ENCODE measurements around the gene VPS36.
"Not testable (repeated sequence)": the region's sequence is repeated elsewhere in the genome, so short reads cannot be mapped to it uniquely, and the experiment has no call there.

Gene VPS36, protein sequence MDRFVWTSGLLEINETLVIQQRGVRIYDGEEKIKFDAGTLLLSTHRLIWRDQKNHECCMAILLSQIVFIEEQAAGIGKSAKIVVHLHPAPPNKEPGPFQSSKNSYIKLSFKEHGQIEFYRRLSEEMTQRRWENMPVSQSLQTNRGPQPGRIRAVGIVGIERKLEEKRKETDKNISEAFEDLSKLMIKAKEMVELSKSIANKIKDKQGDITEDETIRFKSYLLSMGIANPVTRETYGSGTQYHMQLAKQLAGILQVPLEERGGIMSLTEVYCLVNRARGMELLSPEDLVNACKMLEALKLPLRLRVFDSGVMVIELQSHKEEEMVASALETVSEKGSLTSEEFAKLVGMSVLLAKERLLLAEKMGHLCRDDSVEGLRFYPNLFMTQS

DNA sequence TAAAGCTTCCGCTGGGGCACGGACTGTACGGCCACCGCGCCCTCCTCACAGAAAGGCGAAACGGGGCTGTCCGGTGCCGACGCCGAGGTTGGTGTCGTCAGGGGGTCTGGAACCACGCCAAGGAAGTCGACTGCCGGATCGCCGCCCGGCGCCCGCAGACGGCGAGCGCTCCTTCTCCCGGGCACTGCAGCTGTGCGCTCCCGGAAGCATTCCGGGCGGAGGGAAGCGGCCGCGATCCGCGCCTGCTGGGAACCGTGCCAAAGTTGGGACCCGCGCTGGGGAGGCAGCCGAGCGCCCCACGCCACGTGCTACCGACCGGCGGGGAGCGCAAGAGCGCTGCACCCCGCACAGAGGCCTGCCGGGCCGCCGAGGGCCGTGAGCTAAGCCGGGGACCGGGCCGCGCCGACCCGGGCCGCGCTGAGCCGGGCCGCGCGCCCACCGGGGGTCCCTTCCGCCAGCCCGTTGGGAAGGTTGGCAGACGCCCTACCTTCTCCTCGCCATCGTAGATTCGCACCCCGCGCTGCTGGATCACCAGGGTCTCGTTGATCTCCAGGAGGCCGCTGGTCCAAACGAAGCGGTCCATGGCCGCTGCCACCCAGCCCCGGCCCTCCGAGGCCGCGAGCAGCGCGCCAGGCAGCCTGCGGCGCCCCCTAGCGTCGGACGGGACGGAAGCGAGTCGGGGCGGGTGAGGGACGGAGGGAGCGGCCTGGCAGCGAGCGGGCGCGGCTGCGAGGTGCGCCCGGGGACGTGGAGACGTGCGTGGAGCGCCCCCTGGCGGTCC is at the start of gene VPS36:
TSS of gene VPS36 (minus strand) at position 623 of the 781 bp plus-strand sequence. CDS start at position 583, 40 bp downstream.
- peak; percentile 94 for DNase-seq

DNA sequence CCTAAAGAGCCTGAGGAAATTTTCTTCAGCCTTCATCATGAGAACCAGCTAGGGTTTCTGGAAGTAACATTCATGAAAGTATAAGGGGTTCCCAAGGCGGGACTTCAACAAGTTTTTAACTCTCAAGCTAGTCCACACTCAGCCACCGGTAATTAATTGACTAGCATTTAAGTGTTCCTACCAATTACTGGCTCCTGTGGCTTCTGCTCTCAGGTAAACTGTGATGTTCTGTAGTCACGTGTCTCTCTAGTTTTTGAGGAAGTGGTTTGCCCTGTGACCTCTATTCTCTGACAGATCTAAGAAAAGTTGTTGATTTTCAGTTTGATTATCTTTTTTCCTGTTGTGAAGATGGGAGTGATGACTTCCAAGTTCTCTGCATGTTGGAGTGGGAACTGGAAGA is 47.5 kb upstream of the VPS36 start:
- DNase-seq, result not testable (repeated sequence)

DNA sequence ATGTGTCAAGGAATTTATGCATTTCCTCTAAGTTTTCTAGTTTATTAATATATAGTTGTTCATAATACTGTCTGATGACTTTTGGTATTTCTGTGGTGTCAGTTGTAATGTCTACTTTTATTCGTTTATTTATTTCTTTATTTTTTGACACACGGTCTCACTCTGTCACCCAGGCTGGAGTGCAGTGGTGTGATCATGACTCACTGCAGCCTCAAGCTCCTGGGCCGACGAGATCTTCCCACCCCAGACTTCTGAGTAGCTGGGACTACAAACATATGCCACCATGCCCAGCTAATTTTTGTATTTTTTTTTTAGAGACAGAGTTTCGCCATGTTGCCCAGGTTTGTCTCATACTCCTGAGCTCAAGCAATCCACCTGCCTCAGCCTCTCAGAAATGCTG is 43.8 kb upstream of the VPS36 start:
- DNase-seq, result not testable (repeated sequence)

DNA sequence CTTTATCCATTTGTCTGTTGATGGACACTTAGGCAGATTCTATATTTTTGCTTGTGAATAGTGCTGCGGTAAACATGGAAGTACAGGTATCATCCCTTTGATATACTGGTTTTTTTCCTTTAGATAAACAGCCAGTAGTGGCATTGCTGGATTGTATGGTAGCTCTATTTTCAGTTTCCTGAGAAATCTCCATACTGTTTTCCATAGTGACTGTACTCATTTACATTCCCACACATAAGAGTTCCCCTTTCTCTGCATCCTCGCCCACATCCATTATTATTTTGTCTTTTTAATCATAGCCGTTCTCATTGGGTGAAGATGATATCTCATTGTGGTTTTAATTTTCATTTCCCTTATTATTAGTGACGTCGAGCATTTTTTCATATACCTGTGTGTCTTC is 40.6 kb upstream of the VPS36 start:
- not testable (repeated sequence) for DNase-seq

- not testable (repeated sequence) for DNase-seq
These were observed 38.3 kb upstream of the VPS36 start for GRCh38 chr13:52488763-52489162.

- DNase-seq, result not testable (repeated sequence)
These were observed 36.6 kb upstream of the VPS36 start for GRCh38 chr13:52487078-52487477.

- DNase-seq, result not testable (repeated sequence)
These were observed 30.4 kb upstream of the VPS36 start for GRCh38 chr13:52480677-52481428.

DNA sequence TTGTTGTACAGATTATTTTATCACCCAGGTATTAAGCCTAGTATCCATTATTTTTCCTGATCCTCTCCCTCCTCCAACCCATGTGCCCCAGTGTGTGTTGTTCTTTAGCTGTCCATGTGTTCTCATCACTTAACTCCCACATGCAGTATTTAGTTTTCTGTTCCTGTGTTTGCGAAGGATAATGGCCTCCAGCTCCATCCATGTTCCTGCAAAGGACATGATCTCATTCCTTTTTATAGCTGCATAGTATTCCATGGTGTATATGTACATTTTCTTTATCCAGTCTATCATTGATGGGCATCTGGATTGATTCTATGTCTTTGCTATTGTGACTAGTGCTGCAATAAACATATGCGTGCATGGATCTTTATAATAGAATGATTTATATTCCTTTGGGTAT is 18.1 kb upstream of the VPS36 start:
- not testable (repeated sequence) for DNase-seq

- no peak for DNase-seq
These were observed 13.1 kb upstream of the VPS36 start for GRCh38 chr13:52463526-52463925.

DNA sequence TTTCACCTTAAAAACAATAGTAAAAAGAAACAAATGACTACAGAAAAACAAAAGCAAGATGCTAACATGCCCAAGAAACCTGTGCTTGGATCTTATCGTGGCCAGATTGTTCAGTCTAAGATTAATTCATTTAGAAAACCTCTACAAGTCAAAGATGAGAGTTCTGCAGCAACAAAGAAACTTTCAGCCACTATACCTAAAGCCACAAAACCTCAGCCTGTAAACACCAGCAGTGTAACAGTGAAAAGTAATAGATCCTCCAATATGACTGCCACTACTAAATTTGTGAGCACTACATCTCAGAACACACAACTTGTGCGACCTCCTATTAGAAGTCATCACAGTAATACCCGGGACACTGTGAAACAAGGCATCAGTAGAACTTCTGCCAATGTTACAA is 10.8 kb upstream of the VPS36 start:
- DNase-seq, result no peak

DNA sequence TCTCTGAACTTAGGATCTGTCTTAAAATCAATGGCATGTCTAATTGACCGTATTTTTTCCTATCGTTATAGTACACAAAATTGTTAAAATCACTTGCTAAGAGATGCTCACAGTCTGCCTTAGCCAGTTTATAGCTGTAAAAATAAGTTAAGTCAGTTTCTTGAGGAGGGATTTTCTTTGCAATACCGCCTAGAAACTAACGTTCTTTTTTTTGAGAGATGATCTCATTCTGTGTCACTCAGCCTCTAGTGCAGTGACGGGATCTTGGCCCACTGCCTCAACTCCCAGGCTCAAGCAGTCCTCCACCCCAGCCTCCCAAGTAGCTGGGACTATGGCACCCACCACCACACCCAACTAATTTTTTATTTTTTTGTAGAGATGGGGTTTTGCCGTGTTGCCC is 9.2 kb upstream of the VPS36 start:
- no peak for DNase-seq

DNA sequence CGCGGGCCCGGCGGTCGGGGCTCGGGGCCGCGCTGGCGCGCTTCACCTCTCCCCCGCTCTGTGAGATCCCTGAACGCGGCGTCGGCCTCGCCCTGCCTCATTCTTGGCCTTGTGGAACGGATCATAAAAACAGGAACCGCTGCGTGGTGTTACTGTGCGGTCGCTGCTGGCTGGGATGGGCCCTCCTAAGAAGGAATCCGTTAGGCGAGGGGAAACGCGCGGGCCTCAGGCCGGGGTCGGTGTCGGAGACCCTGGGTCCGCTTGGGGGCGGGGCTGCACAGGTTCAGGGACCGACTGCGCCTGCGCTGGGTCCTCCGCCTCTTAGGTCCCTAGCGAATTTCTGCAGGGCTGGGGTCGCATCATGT is 5.2 kb upstream of the VPS36 start:
- peak; percentile 77 for DNase-seq

DNA sequence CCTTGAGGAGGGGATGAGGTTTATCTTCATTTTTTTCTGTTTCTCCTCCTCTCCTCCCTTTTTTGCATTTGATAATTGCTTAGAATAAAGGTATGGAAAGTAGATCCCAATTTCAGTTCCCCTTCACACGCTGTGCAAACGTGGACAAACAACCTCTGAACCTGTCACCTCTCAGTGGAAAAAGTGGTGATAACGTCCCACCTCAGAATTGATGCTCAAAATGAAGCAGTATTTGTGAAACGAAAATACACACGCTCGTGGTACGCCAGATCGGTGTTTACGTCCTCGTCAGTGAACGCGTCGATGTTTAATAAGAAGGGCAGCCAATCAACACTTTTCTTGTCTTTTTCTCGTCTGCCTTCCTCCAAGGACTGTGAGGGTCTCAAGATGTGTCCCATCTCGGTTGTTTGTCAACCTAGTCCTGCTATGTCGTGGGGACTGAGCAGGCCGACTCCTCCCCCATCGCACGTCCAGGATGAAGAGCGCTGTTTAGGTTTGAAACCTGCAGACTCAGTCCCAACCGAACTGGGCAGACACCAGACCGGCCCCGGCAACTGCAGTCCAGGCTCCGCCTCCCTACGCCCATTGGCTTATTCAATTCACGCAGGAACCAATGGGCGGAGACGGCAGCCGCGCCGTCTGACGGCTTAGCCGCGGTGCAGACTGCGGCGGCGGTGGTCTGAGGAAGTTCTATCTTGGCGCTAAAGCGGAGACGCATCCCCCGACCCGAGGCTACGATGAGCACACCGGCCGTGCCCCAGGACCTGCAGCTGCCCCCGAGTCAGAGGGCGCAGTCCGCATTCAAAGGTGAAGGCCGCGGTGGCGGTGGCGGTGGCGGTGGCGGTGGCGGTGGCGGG is 4.6 kb upstream of the VPS36 start, which contains the start of gene CKAP2:
TSS of gene CKAP2 (plus strand) at position 659 of the 857 bp plus-strand sequence. CDS start at position 738, 79 bp downstream.
- DNase-seq, result peak; percentile 96

DNA sequence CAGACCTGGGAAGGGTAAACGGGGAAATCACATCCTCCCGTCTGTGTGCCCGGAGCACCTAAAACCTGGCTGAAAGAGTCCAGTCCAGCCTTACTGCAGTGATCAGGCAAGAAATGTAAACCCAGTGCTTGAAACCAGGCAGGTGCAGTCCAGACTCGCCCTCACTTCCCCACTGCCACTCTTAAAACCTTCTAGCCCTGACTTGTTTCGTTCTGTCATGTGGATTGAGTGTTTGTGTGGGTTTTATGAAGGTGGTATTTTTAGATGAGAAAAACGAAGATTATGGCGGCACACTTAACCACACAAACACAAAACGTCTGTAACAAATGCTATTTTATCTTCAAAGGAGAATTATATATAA is 4.0 kb upstream of the VPS36 start:
- DNase-seq, result peak; percentile 33

GRCh38 chr13:52452470-52452869 is 2.0 kb upstream of the VPS36 start:
- no peak for DNase-seq

- DNase-seq, result no peak
These were observed 836 bp upstream of the VPS36 start for GRCh38 chr13:52451135-52451804.

- DNase-seq, result no peak
These were observed 321 bp upstream of the VPS36 start for GRCh38 chr13:52450793-52451116.

DNA sequence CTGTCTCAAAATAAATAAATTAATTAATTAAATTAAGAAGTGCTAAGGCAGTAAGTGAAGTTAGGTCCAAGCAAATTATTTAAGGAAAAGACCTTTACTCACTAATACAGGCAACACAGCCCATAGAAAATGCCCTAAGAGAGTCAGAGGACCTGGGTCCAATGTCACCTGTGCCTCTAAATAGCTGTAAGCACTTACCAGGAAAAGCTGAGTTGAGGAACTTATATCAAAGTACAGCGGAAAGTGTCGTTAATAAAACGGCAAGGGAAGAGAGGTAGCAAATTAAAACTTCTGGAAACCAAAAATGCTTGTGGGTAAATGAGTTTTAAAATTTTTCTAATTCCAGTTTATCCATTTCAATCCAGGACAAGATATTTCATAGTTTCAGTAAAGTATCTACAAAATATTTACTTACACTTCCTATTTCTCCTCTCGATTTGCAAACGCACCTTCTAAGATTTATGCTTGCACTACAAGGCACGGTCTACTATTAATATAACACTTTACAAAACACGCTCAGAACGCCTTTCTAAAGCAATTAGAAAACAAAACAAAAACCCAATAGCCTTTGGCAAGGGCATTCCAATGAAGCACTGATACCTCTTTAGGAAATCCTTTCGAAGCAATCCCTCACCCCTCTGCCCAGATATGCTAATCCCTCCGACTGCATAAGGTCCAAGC is 963 bp downstream of the VPS36 start:
- DNase-seq, result no peak

DNA sequence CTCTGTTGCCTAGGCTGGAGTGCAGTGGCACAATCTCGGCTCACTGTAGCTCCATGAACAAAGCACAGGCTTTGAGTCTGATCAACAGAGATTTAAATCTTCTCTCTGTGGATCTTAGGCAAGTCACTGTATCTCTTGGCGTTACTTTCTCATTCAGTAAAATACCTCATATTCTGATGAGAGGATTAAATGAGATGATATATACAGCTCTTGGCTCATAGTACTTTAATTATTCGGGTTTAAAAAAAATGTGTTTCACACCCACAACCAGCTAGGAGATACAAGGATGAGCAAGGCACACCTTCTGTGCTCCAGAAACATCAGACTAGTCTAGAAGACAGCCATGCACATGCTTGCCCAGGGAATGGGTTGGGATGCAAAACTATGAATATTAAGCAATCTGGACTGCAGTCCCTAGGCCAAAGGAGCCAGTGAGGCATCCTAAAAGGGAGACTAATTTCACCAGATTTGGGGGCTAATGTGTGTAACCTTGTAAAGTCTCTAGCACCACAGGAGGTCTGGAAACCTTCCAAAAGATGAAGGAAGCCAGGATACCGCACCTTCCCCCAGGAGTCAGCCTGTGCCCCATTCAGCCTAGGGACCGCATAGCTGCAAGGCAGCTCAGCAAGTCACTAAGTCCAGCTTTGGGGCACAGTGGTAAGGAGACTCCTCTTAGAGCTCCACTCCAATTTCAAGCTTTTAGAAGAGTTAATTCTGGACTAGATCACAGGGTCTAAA is 2.5 kb downstream of the VPS36 start:
- DNase-seq, result no peak

DNA sequence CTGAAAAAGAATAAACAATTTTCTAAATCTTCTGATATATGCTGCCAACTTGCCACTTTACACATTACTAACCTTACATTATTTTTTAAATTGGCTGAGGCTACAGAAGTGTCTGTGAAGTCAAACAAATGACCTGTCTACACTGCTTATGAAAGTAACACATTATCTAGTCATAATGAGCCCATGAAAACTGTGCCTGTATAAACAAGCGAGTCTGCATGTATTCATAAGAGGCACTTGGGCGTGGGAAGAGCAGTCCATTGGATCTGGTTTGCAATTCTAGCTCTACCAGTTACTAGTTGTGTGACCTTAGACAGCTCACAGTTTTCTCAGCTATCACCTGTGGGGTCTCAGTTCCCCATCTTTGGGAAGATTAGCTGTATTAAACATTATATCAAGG is 3.1 kb downstream of the VPS36 start:
- DNase-seq, result no peak

DNA sequence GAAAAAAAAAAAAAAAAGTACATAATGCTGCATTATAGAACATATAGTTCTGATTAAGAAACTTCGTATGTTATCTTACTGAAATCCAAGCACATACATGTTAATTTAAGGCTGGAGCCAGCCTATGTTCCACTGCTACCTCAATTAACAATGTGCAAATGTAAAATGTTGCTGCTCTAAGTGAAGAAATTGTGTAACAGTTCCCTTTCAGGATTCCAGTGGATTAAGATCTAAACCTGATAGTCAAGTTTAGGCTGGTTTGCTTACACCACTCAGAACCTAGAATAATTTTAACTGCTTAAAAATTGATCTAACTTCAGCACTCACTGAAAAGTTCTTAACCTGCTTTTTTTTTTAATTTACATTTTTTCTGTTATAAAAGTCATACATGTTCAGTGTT is 4.2 kb downstream of the VPS36 start:
- DNase-seq, result no peak
